ENCODE results near the gene RRAGD. TPM values are rescaled to one million over a fixed set of nuclear protein-coding genes. Genes with fewer than 3 reads are reported as not detected.

Gene RRAGD
- total RNA-seq, 1 experiment from 2014 or later = 0.63 TPM

DNA sequence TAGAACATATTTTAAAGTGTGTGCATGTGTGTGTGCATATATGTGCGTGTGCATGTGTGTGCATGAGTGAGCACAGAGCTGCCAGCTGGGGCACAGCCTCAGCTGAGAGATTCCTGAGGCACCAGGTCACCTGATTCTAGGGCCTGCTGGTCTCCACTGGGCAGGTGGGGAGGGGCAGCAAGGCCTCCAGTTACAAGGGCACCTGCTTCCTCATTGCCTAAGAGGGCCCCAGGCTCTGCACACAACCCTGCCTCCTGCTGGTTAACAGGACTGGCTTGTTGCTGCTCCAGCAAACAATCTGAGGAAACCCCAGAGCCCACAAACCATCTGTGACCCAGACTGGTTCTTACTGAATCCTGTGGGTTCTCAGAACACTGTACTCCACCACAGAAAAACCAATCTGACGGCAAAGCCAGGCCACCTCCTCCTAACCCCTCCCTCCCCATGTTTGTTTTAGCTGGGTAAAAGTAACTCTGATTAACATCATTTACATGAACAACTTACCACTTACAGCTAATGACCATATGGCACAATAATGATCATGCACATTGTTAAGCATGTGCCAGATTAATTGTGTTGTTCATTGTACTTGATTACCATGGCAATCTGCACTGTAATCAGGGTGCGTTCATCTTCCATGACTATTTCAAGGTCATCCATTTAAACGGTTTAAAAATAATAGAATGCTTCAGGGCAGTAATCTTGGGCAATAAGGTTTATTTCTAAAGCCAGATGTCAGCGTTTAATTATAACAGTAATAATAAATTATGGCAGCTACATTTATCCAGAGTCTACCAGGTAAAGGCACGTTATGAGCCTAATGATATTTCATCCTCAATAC lies 36.4 kb downstream of the RRAGD start:
- peak; percentile 26 for DNase-seq (ENCODE audit: low read depth)

GRCh38 chr6:89372506-89372901 lies 39.6 kb downstream of the RRAGD start:
- no peak for DNase-seq (ENCODE audit: low read depth)

DNA sequence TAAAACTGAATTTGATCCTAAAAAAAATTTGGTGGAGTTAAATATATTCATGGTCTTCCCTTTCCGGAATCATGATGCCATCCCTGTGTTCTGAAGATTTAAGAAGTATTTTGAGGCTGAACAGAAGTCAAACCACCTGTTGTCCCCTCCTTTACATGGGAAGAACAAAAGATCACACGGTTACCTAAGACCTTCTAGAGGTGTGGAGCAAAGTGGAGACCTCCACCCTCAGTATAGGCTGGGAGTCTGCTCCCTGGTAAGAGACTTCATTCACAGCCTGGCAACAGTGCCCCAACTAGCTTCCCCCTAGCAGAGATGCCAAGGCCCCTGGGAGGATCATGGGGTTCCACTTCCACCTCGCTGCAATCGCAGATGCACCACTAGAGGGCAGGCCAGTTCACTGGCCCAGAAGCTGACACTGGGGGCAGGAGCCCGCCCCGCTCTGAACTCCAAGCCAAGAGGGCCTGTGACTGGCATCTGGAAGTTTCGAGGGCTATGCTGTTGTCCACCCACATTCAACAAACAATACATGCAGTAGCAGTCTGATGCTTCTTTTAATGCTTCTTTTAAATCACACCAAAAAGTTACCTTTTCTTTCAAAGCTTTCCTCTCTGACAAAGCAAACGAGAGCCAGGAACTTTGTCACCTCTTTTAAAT lies 40.1 kb downstream of the RRAGD start:
- peak; percentile 44 for DNase-seq (ENCODE audit: low read depth)

- DNase-seq (ENCODE audit: low read depth) = no peak
Measured at GRCh38 chr6:89368999-89369398, 43.1 kb downstream of the RRAGD start.

GRCh38 chr6:89368107-89368506 lies 44.0 kb downstream of the RRAGD start:
- peak; percentile 52 for DNase-seq (ENCODE audit: low read depth)

GRCh38 chr6:89364586-89364985 lies 47.5 kb downstream of the RRAGD start:
- DNase-seq (ENCODE audit: low read depth) = no peak

GRCh38 chr6:89361171-89361570 lies 50.9 kb downstream of the RRAGD start:
- no peak for DNase-seq (ENCODE audit: low read depth)

- peak; percentile 68 for DNase-seq (ENCODE audit: low read depth)
Measured at GRCh38 chr6:89360415-89360999, 51.6 kb downstream of the RRAGD start.

- no peak for DNase-seq (ENCODE audit: low read depth)
Measured at GRCh38 chr6:89359561-89359960, 52.5 kb downstream of the RRAGD start.

GRCh38 chr6:89357390-89357789 lies 54.7 kb downstream of the RRAGD start:
- DNase-seq (ENCODE audit: low read depth) = no peak

GRCh38 chr6:89356642-89357170 lies 55.4 kb downstream of the RRAGD start:
- no peak for DNase-seq (ENCODE audit: low read depth)

DNA sequence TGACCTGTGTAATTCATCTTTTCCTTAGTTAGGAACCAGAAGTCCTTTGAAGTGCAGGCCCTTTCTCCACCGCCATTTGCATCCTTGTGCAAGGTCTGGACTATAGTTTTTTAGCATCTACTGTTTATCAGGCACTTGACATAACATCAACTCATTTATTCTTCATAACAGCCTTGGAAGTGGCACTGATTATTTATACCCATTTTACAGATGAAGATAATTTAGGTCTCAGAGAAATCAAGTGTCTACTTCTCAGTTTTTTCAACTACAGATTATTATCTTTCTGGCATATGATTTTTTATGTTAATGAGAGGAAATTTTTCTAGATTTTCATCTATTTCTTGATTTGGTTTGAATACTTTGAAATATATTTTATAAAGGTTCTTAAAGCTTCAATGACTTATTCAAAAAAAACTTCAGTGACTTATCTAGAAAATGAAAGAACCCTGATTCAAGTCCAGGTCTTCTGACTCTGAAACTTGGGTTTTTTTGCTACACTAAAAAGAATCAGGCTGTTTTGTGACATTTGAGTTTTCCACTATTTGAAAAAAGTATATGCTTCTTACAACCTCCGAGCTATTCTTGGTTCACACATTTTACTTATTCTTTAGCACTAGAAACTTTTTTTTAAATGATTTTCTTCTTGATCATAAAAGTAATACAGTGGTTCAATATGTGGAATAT lies 56.4 kb downstream of the RRAGD start:
- DNase-seq (ENCODE audit: low read depth) = no peak

DNA sequence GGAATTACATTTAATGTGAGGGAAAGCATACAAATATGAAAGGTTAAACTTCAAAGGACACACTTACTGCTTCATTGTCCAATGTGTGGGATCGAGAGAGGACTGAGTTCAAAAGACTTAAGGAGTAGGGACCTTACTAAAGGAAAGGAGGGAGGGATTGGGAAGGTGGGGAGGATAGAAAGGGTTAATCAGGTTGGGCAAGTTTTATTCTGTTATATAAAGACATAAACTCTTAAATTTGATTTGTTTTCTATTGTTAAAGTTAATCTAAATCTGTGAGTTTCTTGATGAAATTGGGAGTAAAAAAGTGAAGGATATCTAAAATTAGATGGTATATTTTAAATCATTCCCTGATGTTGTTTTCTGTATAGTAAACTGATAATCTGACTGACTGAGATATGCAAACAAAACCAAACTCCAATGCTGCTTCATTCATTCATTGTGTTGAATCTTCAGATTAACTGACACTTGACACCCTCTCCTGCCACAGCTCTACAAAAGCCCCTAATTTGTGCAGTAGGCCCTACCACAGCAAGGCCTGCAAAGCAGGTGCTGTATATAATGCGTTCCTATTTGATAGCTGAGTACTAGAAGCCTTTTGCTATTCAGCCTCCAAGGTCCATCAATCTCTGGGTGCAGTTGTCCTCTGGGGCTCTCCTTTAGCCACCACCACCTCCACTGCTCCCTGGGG lies 58.2 kb downstream of the RRAGD start:
- DNase-seq (ENCODE audit: low read depth) = no peak

- DNase-seq (ENCODE audit: low read depth) = no peak
Measured at GRCh38 chr6:89353118-89353556, 58.9 kb downstream of the RRAGD start.

- DNase-seq (ENCODE audit: low read depth) = peak; percentile 87
Measured at GRCh38 chr6:89352278-89353117, 59.6 kb downstream of the RRAGD start, which contains the start of gene UBE2J1. UBE2J1 (minus strand) TSS chr6:89352722; CDS start chr6:89352569, 153 bp downstream.

DNA sequence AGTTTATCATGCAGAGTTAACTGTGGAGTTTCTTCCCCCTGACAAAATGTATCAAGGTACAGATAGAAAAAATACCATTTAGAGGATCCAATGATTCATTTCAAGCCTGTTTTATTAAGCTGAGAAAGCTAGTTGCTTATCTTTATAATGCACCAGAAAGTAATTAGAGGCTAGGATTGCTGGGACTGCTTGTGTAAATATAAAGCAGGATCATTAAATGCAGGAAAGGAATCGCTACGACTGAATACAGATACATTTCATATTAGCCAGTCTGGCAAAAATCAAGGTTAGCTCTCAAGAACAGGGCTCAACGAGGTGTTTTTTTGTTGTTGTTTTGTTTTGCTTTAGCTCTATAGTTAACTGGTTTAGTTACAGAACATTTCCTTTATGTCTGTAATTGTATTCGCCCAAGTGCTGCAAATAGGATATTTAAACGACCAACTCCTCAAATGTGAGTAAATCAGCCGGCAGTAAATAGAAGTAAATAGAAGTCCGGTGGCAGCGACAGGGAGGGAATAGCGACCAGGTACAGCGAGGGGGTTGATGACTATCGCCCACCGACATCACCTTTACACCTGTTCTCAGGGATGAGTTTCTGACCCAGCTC lies 60.3 kb downstream of the RRAGD start:
- DNase-seq (ENCODE audit: low read depth) = no peak

DNA sequence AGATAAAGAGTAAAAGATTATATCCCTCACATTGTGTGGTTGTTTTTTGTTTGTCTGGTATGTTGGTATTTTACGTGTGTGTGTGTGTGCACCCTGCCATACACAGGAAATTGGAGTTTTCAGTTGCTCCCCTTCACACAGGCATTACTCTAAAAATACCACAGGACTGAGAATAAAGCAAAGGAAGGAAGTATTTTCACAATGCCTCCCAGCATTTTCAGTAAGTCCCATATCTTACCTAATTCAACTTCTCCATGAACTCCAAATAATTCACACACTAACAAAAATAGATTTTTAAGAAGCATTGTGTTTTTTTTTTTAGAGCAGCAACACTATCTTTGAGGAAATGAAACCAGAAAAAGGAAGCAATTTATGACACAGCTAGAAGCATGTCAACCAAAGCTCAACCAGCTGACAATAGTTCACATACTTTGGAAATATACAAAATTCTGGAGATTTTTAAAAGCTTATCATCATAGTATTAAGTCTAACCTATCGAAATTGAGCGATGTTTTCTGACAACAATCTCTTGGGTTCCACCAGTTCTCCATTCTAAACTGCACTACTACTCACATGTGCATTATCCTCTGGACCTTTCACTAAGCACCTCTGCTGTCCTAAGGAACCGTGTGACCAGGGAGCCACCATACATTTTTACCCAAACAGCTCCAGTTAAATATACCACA lies 61.6 kb downstream of the RRAGD start:
- no peak for DNase-seq (ENCODE audit: low read depth)

- DNase-seq (ENCODE audit: low read depth) = no peak
Measured at GRCh38 chr6:89348372-89348771, 63.7 kb downstream of the RRAGD start.

DNA sequence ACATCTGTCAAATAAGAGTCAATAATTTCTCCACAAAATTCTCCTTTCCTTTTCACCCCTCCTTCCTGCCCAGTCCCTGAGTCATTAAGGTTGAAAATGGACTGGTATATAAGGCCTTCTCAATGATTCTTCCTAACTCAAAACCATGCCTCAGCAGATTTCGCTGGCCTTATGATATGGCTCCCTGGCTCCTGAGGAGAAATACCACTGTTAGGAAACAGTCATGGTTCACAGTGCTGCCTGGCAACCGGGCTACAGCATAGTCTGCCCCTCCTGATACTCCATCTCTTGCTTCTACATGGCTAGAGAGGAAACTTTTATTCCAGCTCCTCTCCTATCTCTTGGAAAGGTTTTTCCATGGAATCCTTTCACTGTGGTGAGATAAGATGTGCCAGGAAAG lies 64.2 kb downstream of the RRAGD start:
- no peak for DNase-seq (ENCODE audit: low read depth)
